Liver (tissue), 9 donors: ENCODE measurements around the gene CEACAM21. TPM values are rescaled to one million over a fixed set of nuclear protein-coding genes. Genes with fewer than 3 reads are reported as not detected.

Experiments
- DNase-seq: peaks from one replicate; pipeline ENCODE4 v3.0.0-alpha.2; 2017; ENCODE audit warnings: low spot score
- H3K27ac ChIP-seq, 2 donors: one replicate each; pipeline ENCODE4 v1.7.0; 2013; ENCODE audit warnings: inconsistent platforms in 2 of 2, low read length in 2 of 2, control low read depth in 1 of 2, low read depth in 1 of 2, mild to moderate bottlenecking in 1 of 2
- H3K27me3 ChIP-seq, 4 donors: one replicate each; pipeline versions ENCODE4 v1.6.1 to v1.7.0; 2013; ENCODE audit warnings: low read length in 3 of 4, inconsistent platforms in 1 of 4, mild to moderate bottlenecking in 1 of 4, moderate library complexity in 1 of 4; ENCODE audit not compliant: control insufficient read depth in 4 of 4, insufficient read depth in 4 of 4
- H3K36me3 ChIP-seq, 4 donors: one replicate each; pipeline versions ENCODE4 v1.6.1 to v1.7.0; 2013; ENCODE audit warnings: low read length in 3 of 4, mild to moderate bottlenecking in 3 of 4, low read depth in 1 of 4, moderate library complexity in 1 of 4; ENCODE audit not compliant: control insufficient read depth in 4 of 4, insufficient read depth in 3 of 4
- H3K4me1 ChIP-seq, 4 donors: one replicate each; pipeline versions ENCODE4 v1.6.1 to v1.7.0; 2013; ENCODE audit warnings: low read length in 3 of 4, mild to moderate bottlenecking in 3 of 4, moderate library complexity in 1 of 4; ENCODE audit not compliant: control insufficient read depth in 4 of 4, insufficient read depth in 4 of 4
- H3K4me3 ChIP-seq, 3 donors: one replicate each; pipeline versions ENCODE4 v1.6.1 to v1.7.0; 2013; ENCODE audit warnings: low read length in 3 of 3, control low read depth in 1 of 3, low read depth in 1 of 3, mild to moderate bottlenecking in 1 of 3
- H3K9ac ChIP-seq, 2 donors: one replicate each; pipeline ENCODE4 v1.7.0; 2013; ENCODE audit warnings: low read length in 2 of 2, mild to moderate bottlenecking in 2 of 2, moderate library complexity in 2 of 2, control low read depth in 1 of 2, low read depth in 1 of 2
- H3K9me3 ChIP-seq, 4 donors: one replicate each; pipeline versions ENCODE4 v1.6.1 to v1.7.0; 2013; ENCODE audit warnings: low read length in 3 of 4; ENCODE audit not compliant: control insufficient read depth in 4 of 4
- ATF3 ChIP-seq: IDR thresholded peaks from 2 replicates; pipeline ENCODE4 v1.6.1; 2016; ENCODE audit warnings: antibody characterized with exemption
- CTCF ChIP-seq: fragments of 150-350 bp; IDR thresholded peaks from 2 replicates; pipeline ENCODE4 v1.5.1; 2017; ENCODE audit warnings: improper control_type of control experiment, low read depth, low read length; ENCODE audit not compliant: missing input control
- EGR1 ChIP-seq, 2 donors: IDR thresholded peaks; 2 replicates each; pipeline ENCODE4 v1.6.1; 2016 to 2018; ENCODE audit warnings: antibody characterized with exemption in 2 of 2, low read depth in 2 of 2
- FOXA1 ChIP-seq: IDR thresholded peaks from 2 replicates; pipeline ENCODE4 v1.6.1; 2016; ENCODE audit warnings: antibody characterized with exemption
- FOXA2 ChIP-seq: IDR thresholded peaks from 2 replicates; pipeline ENCODE4 v1.6.1; 2016; ENCODE audit warnings: antibody characterized with exemption
- GABPA ChIP-seq, 2 donors: IDR thresholded peaks in 1 of 2; conservative IDR thresholded peaks in 1 of 2; 2 replicates each; pipeline ENCODE4 v1.6.1; 2016; ENCODE audit warnings: antibody characterized with exemption in 2 of 2, mild to moderate bottlenecking in 1 of 2, moderate library complexity in 1 of 2
- HNF4A ChIP-seq, 2 donors: conservative IDR thresholded peaks; 2 replicates each; pipeline ENCODE4 v1.6.1; 2016; ENCODE audit warnings: antibody characterized with exemption in 2 of 2, mild to moderate bottlenecking in 2 of 2
- HNF4G ChIP-seq: IDR thresholded peaks from 2 replicates; pipeline ENCODE4 v1.6.1; 2016; ENCODE audit warnings: antibody characterized with exemption
- JUND ChIP-seq, 2 donors: IDR thresholded peaks; 2 replicates each; pipeline ENCODE4 v1.6.1; 2016; ENCODE audit warnings: antibody characterized with exemption in 2 of 2
- MAX ChIP-seq: IDR thresholded peaks from 2 replicates; pipeline ENCODE4 v1.6.1; 2016; ENCODE audit warnings: antibody characterized with exemption
- NR2F2 ChIP-seq: IDR thresholded peaks from 2 replicates; pipeline ENCODE4 v1.6.1; 2016; ENCODE audit warnings: antibody characterized with exemption
- RAD21 ChIP-seq, 2 donors: IDR thresholded peaks; 2 replicates each; pipeline ENCODE4 v1.6.1; 2016; ENCODE audit warnings: antibody characterized with exemption in 2 of 2, mild to moderate bottlenecking in 2 of 2
- REST ChIP-seq: IDR thresholded peaks from 2 replicates; pipeline ENCODE4 v1.6.1; 2016; ENCODE audit warnings: antibody characterized with exemption, mild to moderate bottlenecking
- RXRA ChIP-seq, 2 donors: IDR thresholded peaks; 2 replicates each; pipeline ENCODE4 v1.6.1; 2017 to 2018; ENCODE audit warnings: antibody characterized with exemption in 2 of 2, mild to moderate bottlenecking in 1 of 2
- SP1 ChIP-seq: IDR thresholded peaks from 2 replicates; pipeline ENCODE4 v1.6.1; 2018; ENCODE audit warnings: antibody characterized with exemption, mild to moderate bottlenecking
- TAF1 ChIP-seq: conservative IDR thresholded peaks from 2 replicates; pipeline ENCODE4 v1.6.1; 2016; ENCODE audit warnings: antibody characterized with exemption, mild to moderate bottlenecking
- YY1 ChIP-seq: IDR thresholded peaks from 2 replicates; pipeline ENCODE4 v1.6.1; 2016; ENCODE audit warnings: antibody characterized with exemption, mild to moderate bottlenecking
- ZBTB33 ChIP-seq: IDR thresholded peaks from 2 replicates; pipeline ENCODE4 v1.6.1; 2016; ENCODE audit warnings: antibody characterized with exemption
- WGBS: extraction: QIAGEN DNeasy Blood & Tissue Kit; methylation state at CpG from one replicate; pipeline ENCODE4 v1.1.7; 2013; 5-methylcytosine and 5-hydroxymethylcytosine counted together
- polyA plus RNA-seq, 2 donors: library from polyadenylated mRNA; stranded (reverse) in 1 of 2; unstranded in 1 of 2; fragments of 200-250 nt in 1 of 2; fragments of >200 nt in 1 of 2; fragmentation: Nextera tagmentation in 1 of 2; extraction: Ambion mirVana in 1 of 2; gene quantifications; one replicate each; pipeline versions ENCODE4 v1.2.1 to v1.2.3, GENCODE V29; 2013 to 2015
- total RNA-seq, 2 donors: library from RNA; depleted of rRNA; stranded (reverse); fragments of >200 nt; gene quantifications; one replicate each; pipeline ENCODE4 v1.2.3, GENCODE V29; 2014
- donor health status: healthy.
- donor health status: healthy.
- donor health status: healthy.
- donor health status: healthy.
- donor health status: healthy.

Gene CEACAM21
- total and polyA plus RNA-seq, 4 donors = 0.58 to 2.5 (median 1.8) TPM

GRCh38 chr19:41626278-41626677 is 50.3 kb downstream of the CEACAM21 start:
- TF ChIP-seq YY1 (no peak), HNF4G (no peak), JUND (IDR thresholded peaks at IDR 0.05) (no peak), REST (no peak), HNF4A (conservative IDR thresholded peaks at IDR 0.05) (no peak), MAX (no peak), EGR1 (IDR thresholded peaks at IDR 0.05; ENCODE audit: low read depth in 2 of 2) (no peak), GABPA (IDR thresholded peaks at IDR 0.05 in 1 of 2, conservative IDR thresholded peaks at IDR 0.05 in 1 of 2) (no peak), ATF3 (no peak), RXRA (IDR thresholded peaks at IDR 0.05) (no peak), FOXA2 (no peak), ZBTB33 (no peak), FOXA1 (no peak), TAF1 (no peak), RAD21 (IDR thresholded peaks at IDR 0.05) (no peak), SP1 (no peak), CTCF (no peak), NR2F2 (no peak)
- 38% methylated on average over 3 of the region's 3 CpGs for WGBS
- no peak for DNase-seq
- no peaks in the 10 kb centered on the region for H3K36me3 ChIP-seq
- H3K4me1 ChIP-seq = peaks cover 0 to 2% (median 0%) of the 10 kb centered on the region in 4 donors
- peaks cover 0 to 10% (median 4%) of the 10 kb centered on the region in 4 donors for H3K9me3 ChIP-seq
- H3K27ac ChIP-seq = no peak overlapping the region
- peaks cover 0 to 3% (median 1%) of the 10 kb centered on the region in 4 donors for H3K27me3 ChIP-seq
- no peak overlapping the region for H3K4me3 ChIP-seq
- H3K9ac ChIP-seq = no peak overlapping the region
